Colonic mucosa (tissue), 4 donors: Measurements from ENCODE around the gene FANCI. TPM values are rescaled to one million over a fixed set of nuclear protein-coding genes. Genes with fewer than 3 reads are reported as not detected.

ENCODE experiments used
- DNase-seq: peaks from one replicate; pipeline ENCODE4 v3.0.0-alpha.2; 2020
- H3K27ac ChIP-seq: fragments of 200-600 bp; one replicate; pipeline ENCODE4 v1.8.0; 2021
- H3K27me3 ChIP-seq: fragments of 200-600 bp; one replicate; pipeline ENCODE4 v1.8.0; 2021
- H3K36me3 ChIP-seq: fragments of 200-600 bp; one replicate; pipeline ENCODE4 v1.8.0; 2021
- H3K4me1 ChIP-seq: fragments of 200-600 bp; one replicate; pipeline ENCODE4 v1.8.0; 2021; ENCODE audit warnings: mild to moderate bottlenecking
- H3K4me3 ChIP-seq: fragments of 200-600 bp; one replicate; pipeline ENCODE4 v1.8.0; 2021
- H3K9ac ChIP-seq, 2 donors: one replicate each; pipeline ENCODE4 v1.7.0; 2013; ENCODE audit warnings: control low read depth in 2 of 2, low read depth in 2 of 2, low read length in 2 of 2
- H3K9me3 ChIP-seq: fragments of 200-600 bp; one replicate; pipeline ENCODE4 v1.8.0; 2021
- intact Hi-C: fragments of 100-400 bp; cut with DNase I; formaldehyde crosslinking; loops from one replicate; pipeline ENCODE4 v1.14.1; 2022
- total RNA-seq, 2 donors: library from RNA; stranded (reverse); fragmentation: NEBNext Ultra II Directional in 1 of 2; extraction: Animal tissue kit (Norgen Biotek cat#: 25700) in 1 of 2; gene quantifications; one replicate each; pipeline ENCODE4 v1.2.1, GENCODE V29; 2021
- TF ChIP-seq, protein P1 (sequence below): fragments of 200-600 bp; IDR thresholded peaks from one replicate; pipeline ENCODE4 v1.8.0; 2022; ENCODE audit warnings: antibody characterized with exemption, mild to moderate bottlenecking
- donor health status: healthy.
- donor health status: DM: no; HTN: no; CAD: no.
- donor health status: DM: no; HTN: no; CAD: no.

Gene FANCI
- total RNA-seq, 2 donors from 2014 or later = 19.9 to 76.9 TPM

DNA sequence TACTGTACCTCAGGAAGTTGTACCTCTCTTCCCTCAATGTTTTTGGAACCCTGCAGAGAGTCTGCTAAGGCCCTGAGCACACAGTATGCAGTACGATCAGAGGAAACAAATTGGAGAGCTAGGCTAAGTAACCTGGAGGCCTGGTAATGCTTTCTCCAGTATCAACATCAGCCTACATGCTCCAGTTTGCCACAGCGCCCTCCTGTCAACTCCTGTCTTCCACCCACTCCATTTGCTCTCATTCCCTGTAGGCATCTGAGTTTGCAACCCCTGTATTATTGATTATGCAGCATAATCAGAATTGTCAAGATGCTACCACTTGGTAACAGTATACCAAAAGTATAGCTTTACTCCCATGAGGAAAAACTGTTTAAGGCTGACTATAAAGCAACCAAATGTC is 76.4 kb downstream of the FANCI start:
- H3K27me3 ChIP-seq = no peaks in the 10 kb centered on the region
- H3K9ac ChIP-seq = no peak overlapping the region
- no peaks in the 10 kb centered on the region for H3K9me3 ChIP-seq
- H3K4me3 ChIP-seq = no peak overlapping the region
- intact Hi-C loops = no loop called here
- no peak overlapping the region for H3K27ac ChIP-seq
- H3K36me3 ChIP-seq = peaks cover 43% of the 10 kb centered on the region
- no peak for DNase-seq
- TF ChIP-seq, protein P1, sequence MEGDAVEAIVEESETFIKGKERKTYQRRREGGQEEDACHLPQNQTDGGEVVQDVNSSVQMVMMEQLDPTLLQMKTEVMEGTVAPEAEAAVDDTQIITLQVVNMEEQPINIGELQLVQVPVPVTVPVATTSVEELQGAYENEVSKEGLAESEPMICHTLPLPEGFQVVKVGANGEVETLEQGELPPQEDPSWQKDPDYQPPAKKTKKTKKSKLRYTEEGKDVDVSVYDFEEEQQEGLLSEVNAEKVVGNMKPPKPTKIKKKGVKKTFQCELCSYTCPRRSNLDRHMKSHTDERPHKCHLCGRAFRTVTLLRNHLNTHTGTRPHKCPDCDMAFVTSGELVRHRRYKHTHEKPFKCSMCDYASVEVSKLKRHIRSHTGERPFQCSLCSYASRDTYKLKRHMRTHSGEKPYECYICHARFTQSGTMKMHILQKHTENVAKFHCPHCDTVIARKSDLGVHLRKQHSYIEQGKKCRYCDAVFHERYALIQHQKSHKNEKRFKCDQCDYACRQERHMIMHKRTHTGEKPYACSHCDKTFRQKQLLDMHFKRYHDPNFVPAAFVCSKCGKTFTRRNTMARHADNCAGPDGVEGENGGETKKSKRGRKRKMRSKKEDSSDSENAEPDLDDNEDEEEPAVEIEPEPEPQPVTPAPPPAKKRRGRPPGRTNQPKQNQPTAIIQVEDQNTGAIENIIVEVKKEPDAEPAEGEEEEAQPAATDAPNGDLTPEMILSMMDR = no peak
- no peaks in the 10 kb centered on the region for H3K4me1 ChIP-seq

DNA sequence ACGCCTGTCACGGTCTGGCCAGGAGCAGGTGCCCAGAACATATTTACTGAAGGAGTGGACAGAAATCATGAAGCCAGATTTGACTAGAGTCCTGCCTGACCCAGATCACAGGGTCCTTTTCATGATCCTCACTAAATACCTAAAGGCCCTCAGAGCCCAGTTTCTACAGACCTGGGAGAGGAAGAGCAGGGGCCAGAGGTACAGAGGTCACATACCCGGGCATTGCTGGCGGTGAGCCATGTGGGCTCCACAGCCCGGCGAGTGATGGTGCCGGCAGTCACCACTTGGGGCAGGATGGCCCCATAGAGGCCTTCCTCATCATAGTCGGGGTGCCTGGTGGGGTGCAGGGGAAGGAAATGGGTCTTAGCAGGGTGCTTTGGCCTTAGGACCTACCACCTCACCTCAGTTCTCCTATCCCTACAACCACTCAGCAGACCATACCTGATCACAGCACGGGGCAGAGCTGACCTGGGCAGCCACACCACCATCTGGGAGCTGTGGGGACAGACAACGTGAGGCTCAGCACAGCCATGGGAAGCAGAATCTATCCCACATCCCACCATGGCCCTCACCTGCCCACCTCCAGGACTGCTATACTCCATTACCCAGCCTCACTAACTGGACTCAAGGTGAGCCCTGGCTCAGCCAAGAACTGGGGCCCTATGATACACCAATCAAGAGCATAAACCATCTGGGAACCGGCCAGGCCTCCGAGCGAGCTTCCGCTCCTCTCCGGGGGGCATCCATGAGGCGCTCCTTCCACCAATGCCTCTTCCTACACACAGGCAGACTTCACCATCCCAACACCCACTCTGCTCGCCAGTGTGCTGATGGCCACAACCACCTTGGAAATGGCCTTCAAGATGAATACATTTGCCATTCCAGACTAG is 78.0 kb downstream of the FANCI start:
- Histone ChIP-seq H3K9ac (no peak overlapping the region), H3K4me1 (no peaks in the 10 kb centered on the region), H3K27ac (no peak overlapping the region), H3K4me3 (no peak overlapping the region), H3K9me3 (no peaks in the 10 kb centered on the region), H3K36me3 (peaks cover 51% of the 10 kb centered on the region), H3K27me3 (no peaks in the 10 kb centered on the region)
- DNase-seq = no peak
- TF ChIP-seq, protein P1 = no peak
- intact Hi-C loops = no loop called here

DNA sequence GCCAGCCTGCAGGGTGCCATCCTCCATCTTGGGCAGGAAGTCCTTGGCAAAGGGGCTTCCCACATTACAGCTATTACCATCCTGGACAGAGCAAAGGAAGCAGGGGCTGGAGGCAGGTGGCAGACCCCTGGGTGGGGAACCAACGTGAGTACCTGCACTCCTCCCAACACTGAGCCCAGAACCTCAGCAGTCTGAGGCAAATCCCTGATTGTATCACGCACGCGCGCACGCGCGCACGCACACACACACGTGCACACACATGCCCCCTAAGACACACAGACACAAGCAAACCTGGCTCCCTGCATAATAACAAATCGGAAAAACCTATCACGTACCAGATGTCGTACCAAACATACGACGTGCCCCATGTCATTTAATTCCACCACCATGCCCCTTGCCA is 79.0 kb downstream of the FANCI start:
- Histone ChIP-seq H3K27ac (no peak overlapping the region), H3K27me3 (no peaks in the 10 kb centered on the region), H3K9me3 (no peaks in the 10 kb centered on the region), H3K4me3 (no peak overlapping the region), H3K9ac (no peak overlapping the region), H3K4me1 (no peaks in the 10 kb centered on the region), H3K36me3 (peaks cover 47% of the 10 kb centered on the region)
- TF ChIP-seq, protein P1 = no peak
- no peak for DNase-seq
- intact Hi-C loops = no loop called here

DNA sequence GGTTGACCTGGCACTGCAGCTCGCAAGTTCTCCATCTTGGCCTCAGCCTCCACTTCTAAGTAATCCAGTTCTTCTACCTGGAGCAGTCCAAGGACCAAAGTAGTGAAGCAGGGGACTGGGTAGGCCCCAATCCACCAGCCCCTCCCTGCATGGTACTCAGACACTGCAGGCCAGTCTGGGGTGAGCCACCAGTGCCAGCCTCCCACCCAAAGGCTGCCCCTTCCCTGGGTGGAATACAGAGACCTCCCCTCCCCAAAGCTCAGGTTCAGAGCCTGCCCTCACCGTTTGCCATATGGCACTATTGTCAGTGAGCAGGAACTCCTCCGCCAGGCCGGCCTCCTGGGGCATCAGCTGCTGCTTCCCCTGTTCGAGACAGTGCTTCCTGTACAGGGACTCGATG is 80.0 kb downstream of the FANCI start:
- intact Hi-C loops = no loop called here
- H3K9me3 ChIP-seq = no peaks in the 10 kb centered on the region
- no peak overlapping the region for H3K9ac ChIP-seq
- no peak overlapping the region for H3K4me3 ChIP-seq
- TF ChIP-seq, protein P1 = no peak
- no peaks in the 10 kb centered on the region for H3K27me3 ChIP-seq
- no peak overlapping the region for H3K27ac ChIP-seq
- peaks cover 47% of the 10 kb centered on the region for H3K36me3 ChIP-seq
- H3K4me1 ChIP-seq = no peaks in the 10 kb centered on the region
- no peak for DNase-seq

DNA sequence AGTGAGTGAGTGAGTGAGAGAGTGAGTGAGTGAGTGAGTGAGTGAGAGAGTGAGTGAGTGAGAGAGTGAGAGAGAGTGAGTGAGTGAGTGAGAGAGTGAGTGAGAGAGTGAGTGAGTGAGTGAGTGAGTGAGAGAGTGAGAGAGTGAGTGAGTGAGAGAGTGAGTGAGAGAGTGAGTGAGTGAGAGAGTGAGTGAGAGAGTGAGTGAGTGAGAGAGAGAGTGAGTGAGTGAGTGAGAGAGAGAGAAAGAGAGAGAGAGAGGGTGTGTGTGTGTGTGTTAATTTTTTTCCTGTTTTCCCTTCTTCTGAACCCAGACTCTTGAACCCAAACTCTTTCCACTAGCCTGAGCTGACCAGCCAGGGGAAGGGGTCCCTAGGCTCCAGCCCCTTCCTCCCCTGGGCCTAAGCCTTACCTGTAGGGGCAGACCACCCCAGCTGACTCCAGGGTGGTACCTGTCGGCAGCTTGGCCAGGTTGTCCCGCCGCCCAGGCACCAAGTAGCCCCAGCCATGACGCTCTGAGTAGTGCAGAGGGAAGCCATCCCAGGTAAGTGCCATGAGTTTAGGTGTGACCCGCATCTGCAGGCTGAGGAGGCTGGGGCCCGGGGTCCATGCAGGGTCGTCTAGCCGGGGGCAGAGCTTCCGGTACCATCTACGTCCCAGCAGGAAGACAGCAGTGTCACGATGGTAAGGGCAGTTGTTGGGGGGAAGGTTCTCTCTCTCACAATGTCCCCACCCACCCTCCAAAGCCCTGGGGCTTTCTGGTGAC is 81.4 kb downstream of the FANCI start:
- no peak for DNase-seq
- H3K36me3 ChIP-seq = peaks cover 55% of the 10 kb centered on the region
- no peaks in the 10 kb centered on the region for H3K9me3 ChIP-seq
- peaks cover 7% of the 10 kb centered on the region for H3K4me1 ChIP-seq
- no peak overlapping the region for H3K4me3 ChIP-seq
- intact Hi-C loops = no loop called here
- H3K27ac ChIP-seq = no peak overlapping the region
- no peak overlapping the region for H3K9ac ChIP-seq
- TF ChIP-seq, protein P1 = no peak
- H3K27me3 ChIP-seq = no peaks in the 10 kb centered on the region
